A673 (cell line): ENCODE measurements around the gene CHCHD6. TPM values are rescaled to one million over a fixed set of nuclear protein-coding genes. Genes with fewer than 3 reads are reported as not detected.

Source experiments
- BruUV-seq: library from RNA; stranded (reverse); fragments of 400-500 nt; replicated peaks from 2 replicates; lab custom pipeline; 2021; lab: Mats Ljungman, UMichigan
- CTCF ChIA-PET: fragments of 300-600 bp; sonication (Branson Sonifier 250); formaldehyde crosslinking; loops from one replicate; lab custom pipeline; 2022; ENCODE audit warnings: antibody characterized with exemption; lab: Charles Lee
- POLR2A ChIA-PET: fragments of 300-600 bp; sonication (Branson Sonifier 250); formaldehyde crosslinking; loops from one replicate; lab custom pipeline; 2022; ENCODE audit warnings: antibody characterized with exemption; ENCODE audit not compliant: low non-redundant PET; lab: Charles Lee
- DNase-seq: peaks from one replicate; pipeline ENCODE4 v3.0.0-alpha.2; 2015; ENCODE audit warnings: low spot score
- H3K27ac ChIP-seq: fragments of 200-600 bp; sonication (generic); 2 replicates; pipeline ENCODE4 v1.5.1; 2016; ENCODE audit warnings: mixed run types, low read depth, mild to moderate bottlenecking, mixed read lengths, antibody characterized with exemption, low read length; ENCODE audit not compliant: poor library complexity, severe bottlenecking
- H3K27me3 ChIP-seq: fragments of 200-600 bp; sonication (generic); replicated peaks from 2 replicates; pipeline ENCODE4 v1.6.1; 2017; ENCODE audit warnings: mixed run types, low read depth, mild to moderate bottlenecking, mixed read lengths, antibody characterized with exemption, low read length; ENCODE audit not compliant: insufficient read depth, poor library complexity
- H3K36me3 ChIP-seq: fragments of 200-600 bp; sonication (generic); 2 replicates; pipeline ENCODE4 v1.6.1; 2016; ENCODE audit warnings: mixed run types, mild to moderate bottlenecking, mixed read lengths, antibody characterized with exemption, low read length; ENCODE audit not compliant: insufficient read depth, poor library complexity, severe bottlenecking
- H3K4me1 ChIP-seq: fragments of 200-600 bp; sonication (generic); 2 replicates; pipeline ENCODE4 v1.6.1; 2017; ENCODE audit warnings: mixed run types, mild to moderate bottlenecking, mixed read lengths, antibody characterized with exemption, low read length; ENCODE audit not compliant: insufficient read depth, poor library complexity, severe bottlenecking
- H3K4me3 ChIP-seq: fragments of 200-600 bp; sonication (generic); 2 replicates; pipeline ENCODE4 v1.5.1; 2016; ENCODE audit warnings: low read depth, mixed run types, mild to moderate bottlenecking, mixed read lengths, low read length; ENCODE audit not compliant: poor library complexity, severe bottlenecking
- H3K9me3 ChIP-seq: fragments of 200-600 bp; sonication (generic); 2 replicates; pipeline ENCODE4 v1.6.1; 2016; ENCODE audit warnings: mixed run types, low read depth, mild to moderate bottlenecking, mixed read lengths, antibody characterized with exemption, low read length; ENCODE audit not compliant: poor library complexity, severe bottlenecking
- CTCF ChIP-seq: fragments of 300-800, 200-600 bp; sonication (generic); conservative IDR thresholded peaks from 2 replicates; pipeline ENCODE4 v1.5.1; 2017; ENCODE audit warnings: low read depth, mild to moderate bottlenecking, antibody characterized with exemption, low read length, moderate library complexity, mixed read lengths
- EZH2 ChIP-seq: fragments of 200-600 bp; sonication (generic); IDR thresholded peaks from 2 replicates; pipeline ENCODE4 v1.6.1; 2017; ENCODE audit warnings: borderline replicate concordance, low read depth, mild to moderate bottlenecking, mixed read lengths, antibody characterized with exemption, low read length; ENCODE audit not compliant: poor library complexity, severe bottlenecking
- intact Hi-C: fragments of 100-400 bp; cut with micrococcal nuclease; formaldehyde crosslinking; loops from one replicate; pipeline ENCODE4 v1.10.0; 2022; ENCODE audit not compliant: unreplicated experiment
- total RNA-seq: library from RNA; stranded (reverse); gene quantifications from 2 replicates; pipeline ENCODE4 v1.2.3, GENCODE V29; 2021

Gene CHCHD6
- total RNA-seq, 1 experiment from 2014 or later: 23.3 TPM

GRCh38 chr3:126668450-126669401 is 35.3 kb upstream of the CHCHD6 start:
- Histone ChIP-seq H3K9me3 (peaks cover 1% of the 10 kb centered on the region), H3K4me3 (no peak overlapping the region), H3K36me3 (no peaks in the 10 kb centered on the region), H3K27ac (no peak overlapping the region), H3K27me3 (no peaks in the 10 kb centered on the region), H3K4me1 (no peaks in the 10 kb centered on the region)
- TF ChIP-seq CTCF (no peak), EZH2 (no peak)
- CTCF ChIA-PET: no interaction called here
- BruUV-seq: no TSS peak
- POLR2A ChIA-PET: interaction anchor here (0.6 kb wide), 1 partner anchor 711 kb away, joined by 3 read pairs; no protein-coding TSS in a partner anchor
- no peak for DNase-seq
- intact Hi-C loops: no loop called here

GRCh38 chr3:126671521-126671920 is 32.5 kb upstream of the CHCHD6 start:
- no peak for TF ChIP-seq CTCF
- TF ChIP-seq EZH2: no peak
- no peak overlapping the region for H3K27ac ChIP-seq
- H3K9me3 ChIP-seq: peaks cover 6% of the 10 kb centered on the region
- intact Hi-C loops: loop anchor here (10.0 kb wide), 1 partner anchor 313 kb away; the partner anchor contains the start of gene PLXNA1
- no peaks in the 10 kb centered on the region for H3K36me3 ChIP-seq
- no TSS peak for BruUV-seq
- no peak for DNase-seq
- CTCF ChIA-PET: no interaction called here
- no peak overlapping the region for H3K4me3 ChIP-seq
- POLR2A ChIA-PET: no interaction called here
- no peaks in the 10 kb centered on the region for H3K27me3 ChIP-seq
- no peaks in the 10 kb centered on the region for H3K4me1 ChIP-seq

GRCh38 chr3:126672340-126672739 is 31.7 kb upstream of the CHCHD6 start:
- Histone ChIP-seq H3K4me1 (no peaks in the 10 kb centered on the region), H3K27ac (no peak overlapping the region), H3K4me3 (no peak overlapping the region), H3K9me3 (peaks cover 6% of the 10 kb centered on the region), H3K27me3 (no peaks in the 10 kb centered on the region), H3K36me3 (no peaks in the 10 kb centered on the region)
- ChIA-PET POLR2A (no interaction called here), CTCF (no interaction called here)
- BruUV-seq: no TSS peak
- TF ChIP-seq CTCF (no peak), EZH2 (no peak)
- intact Hi-C loops: loop anchor here (10.0 kb wide), 1 partner anchor 312 kb away; the partner anchor contains the start of gene PLXNA1
- DNase-seq: no peak
